SHP77 treated with DMSO at 0.1 percent for 48 hours (cell line): ENCODE results near the gene ZNF385A.
A peak's percentile ranks its signal among the peaks of the same experiment; 100 is the strongest.

ENCODE experiments used
- DNase-seq: peaks from one replicate; lab custom pipeline; 2025; lab: John Stamatoyannopoulos, UW

Gene ZNF385A

GRCh38 chr12:54392485-54393206 lies 8.1 kb upstream of the ZNF385A start:
- no peak for DNase-seq

GRCh38 chr12:54390668-54391551 lies 6.4 kb upstream of the ZNF385A start:
- DNase-seq, result no peak

- no peak for DNase-seq
Observed at GRCh38 chr12:54390176-54390667, 5.7 kb upstream of the ZNF385A start.

GRCh38 chr12:54389607-54390175 lies 5.2 kb upstream of the ZNF385A start:
- no peak for DNase-seq

- no peak for DNase-seq
Observed at GRCh38 chr12:54389134-54389508, 4.6 kb upstream of the ZNF385A start.

GRCh38 chr12:54388237-54389133 lies 4.0 kb upstream of the ZNF385A start:
- DNase-seq, result no peak

GRCh38 chr12:54387114-54387467 lies 2.6 kb upstream of the ZNF385A start:
- no peak for DNase-seq

GRCh38 chr12:54386403-54387113 lies 2.0 kb upstream of the ZNF385A start:
- no peak for DNase-seq

GRCh38 chr12:54385251-54385914 lies 850 bp upstream of the ZNF385A start:
- DNase-seq, result no peak

- DNase-seq, result no peak
Observed at GRCh38 chr12:54383041-54383609, 1.4 kb downstream of the ZNF385A start.

- no peak for DNase-seq
Observed at GRCh38 chr12:54381136-54381535, 3.4 kb downstream of the ZNF385A start.

GRCh38 chr12:54379398-54380201 lies 4.9 kb downstream of the ZNF385A start:
- peak; percentile 65 for DNase-seq

- DNase-seq, result peak; percentile 34
Observed at GRCh38 chr12:54378796-54379397, 5.6 kb downstream of the ZNF385A start.

- no peak for DNase-seq
Observed at GRCh38 chr12:54377797-54378515, 6.6 kb downstream of the ZNF385A start.

GRCh38 chr12:54377007-54377406 lies 7.5 kb downstream of the ZNF385A start:
- no peak for DNase-seq

- DNase-seq, result no peak
Observed at GRCh38 chr12:54376596-54376995, 7.9 kb downstream of the ZNF385A start.

- DNase-seq, result no peak
Observed at GRCh38 chr12:54375259-54375579, 9.3 kb downstream of the ZNF385A start.

GRCh38 chr12:54374562-54375258 lies 9.8 kb downstream of the ZNF385A start:
- peak; percentile 83 for DNase-seq
